Lung microvascular endothelial cell (primary cell): ENCODE data around the gene NT5C. TPM values are rescaled to one million over a fixed set of nuclear protein-coding genes. Genes with fewer than 3 reads are reported as not detected.

Experiments
- DNase-seq, 2 donors: peaks; one replicate each; pipeline versions ENCODE4 v3.0.0 to v3.0.0-alpha.2; 2010; ENCODE audit warnings: low read depth in 2 of 2
- total RNA-seq: library from RNA; depleted of rRNA; stranded (reverse); fragments of >200 nt; gene quantifications from 2 replicates; pipeline ENCODE4 v1.2.1, GENCODE V29; 2014

Gene NT5C
- total RNA-seq, 1 donor from 2014 or later, result 38.7 TPM

DNA sequence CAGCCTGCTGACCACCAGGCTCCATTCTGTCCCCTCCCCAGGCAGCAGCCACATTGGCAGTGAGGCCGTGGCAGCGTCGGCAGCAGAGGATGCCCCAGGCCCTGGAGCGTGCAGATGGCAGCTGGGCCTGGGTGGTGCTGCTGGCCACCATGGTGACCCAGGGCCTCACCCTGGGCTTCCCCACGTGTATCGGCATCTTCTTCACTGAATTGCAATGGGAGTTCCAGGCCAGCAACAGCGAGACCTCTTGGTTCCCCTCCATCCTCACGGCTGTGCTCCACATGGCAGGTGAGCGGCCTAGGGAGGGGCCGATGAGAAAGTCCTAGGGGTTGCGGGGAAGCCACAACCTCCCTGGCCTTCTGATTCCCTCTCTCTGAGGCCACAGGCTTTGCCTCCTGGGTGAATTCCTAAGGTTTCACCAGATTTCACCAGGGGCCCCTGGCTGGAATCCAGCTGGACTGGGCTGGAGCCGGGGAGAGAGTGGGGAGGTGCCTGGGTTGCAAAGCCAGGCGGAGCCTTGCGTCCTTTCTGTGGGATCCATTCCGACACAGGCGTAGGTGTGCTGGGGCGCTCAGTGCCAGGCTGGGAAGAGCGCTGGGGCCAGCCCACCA is 37.9 kb downstream of the NT5C start:
- DNase-seq, result no peak

GRCh38 chr17:75091855-75092327 is 39.7 kb downstream of the NT5C start:
- no peak for DNase-seq

DNA sequence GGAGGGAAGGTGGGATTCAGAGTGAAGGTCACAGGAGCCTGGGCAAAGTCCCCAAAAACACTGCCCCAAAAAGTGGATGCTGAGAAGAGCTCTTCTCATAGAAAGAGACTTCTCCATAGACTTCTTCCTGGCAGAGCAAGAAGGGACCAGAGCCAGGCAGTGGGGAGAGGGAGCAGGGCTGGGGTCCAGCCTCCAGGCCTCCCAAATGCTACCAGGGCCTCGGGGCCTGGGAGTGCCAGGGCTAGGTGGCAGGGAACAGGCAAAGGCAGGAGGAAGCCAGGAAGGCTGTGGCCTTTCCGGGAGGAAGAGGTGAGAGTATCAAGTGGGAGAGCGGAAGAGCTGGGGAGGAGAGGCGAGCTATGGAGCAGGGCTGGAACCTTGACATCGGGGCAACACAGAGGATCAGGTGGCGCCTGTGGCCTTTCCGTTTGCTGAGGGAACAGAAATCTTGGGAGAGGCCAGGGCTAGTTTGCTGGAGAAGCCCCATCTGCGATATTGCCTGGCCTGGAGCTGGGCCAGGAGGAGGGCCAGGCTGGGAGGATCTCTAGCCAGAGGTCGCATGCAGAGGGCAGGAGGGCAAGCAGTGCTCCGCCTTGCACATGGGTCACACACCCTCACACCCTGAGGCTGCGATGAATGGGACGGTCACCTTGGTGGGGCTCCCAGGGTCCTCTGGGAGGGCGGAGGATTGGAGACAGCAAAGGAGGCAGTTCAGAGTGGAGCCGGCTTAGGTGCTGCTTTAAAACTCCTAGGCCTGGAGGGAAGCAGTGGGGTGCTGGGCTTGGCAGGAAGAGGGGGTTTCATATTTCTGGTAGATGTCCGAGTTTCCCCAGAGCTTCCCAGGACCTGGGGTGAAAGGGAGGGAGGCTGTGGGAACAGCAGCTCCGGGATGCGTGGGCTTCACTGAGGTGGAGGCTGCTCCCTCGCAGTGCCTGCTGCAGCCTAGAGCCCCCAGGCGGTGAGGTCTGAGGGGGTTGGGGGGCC is 40.4 kb downstream of the NT5C start:
- DNase-seq, result peak in 1 of 2 donors; percentile 12

DNA sequence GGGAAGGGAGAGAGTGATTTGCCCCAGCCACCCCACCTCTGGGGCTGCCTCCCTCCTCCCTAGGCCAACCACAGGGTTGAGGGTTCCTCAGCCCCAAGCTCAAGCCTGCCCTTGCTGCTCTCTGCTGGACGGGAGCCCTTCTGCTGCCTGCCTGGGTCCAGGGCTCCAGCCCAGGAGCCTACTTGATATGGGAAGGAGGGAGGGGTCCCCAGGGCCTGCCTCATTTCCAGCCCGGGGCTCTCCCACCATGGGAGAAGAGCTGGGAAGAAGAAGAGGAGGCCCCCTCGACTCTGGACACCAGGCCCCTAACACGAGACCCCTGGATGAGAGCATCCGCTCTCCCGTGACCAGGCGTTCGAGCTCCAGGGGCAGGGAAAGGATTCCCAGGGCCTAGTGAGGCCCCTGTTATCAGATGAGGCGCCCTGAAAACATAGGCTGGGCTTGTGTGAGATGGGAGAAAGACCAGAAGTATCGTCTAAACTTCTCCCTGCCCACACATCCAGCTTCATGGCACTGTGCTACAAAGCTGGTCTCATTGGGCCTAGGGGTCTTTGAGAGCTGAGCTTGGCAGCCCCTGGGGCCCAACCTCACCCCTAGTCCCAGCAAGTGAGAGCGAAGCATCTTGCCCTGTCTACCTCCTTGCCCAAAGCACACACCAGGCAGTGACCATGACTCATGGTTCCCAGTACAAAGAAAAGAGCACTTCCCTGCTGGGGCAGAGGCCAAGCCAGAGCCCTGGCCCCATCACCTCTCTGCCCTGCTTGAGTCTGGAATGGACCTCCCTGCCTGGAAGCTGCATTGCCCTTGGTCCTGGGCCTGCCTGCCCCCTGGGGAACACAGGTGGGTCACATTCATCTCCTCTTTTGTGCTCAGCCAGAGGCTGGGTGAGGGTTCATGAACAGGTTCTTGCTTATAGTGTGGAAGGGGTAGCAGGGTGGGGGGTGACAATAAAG is 42.8 kb downstream of the NT5C start:
- peak; percentile 40 to 64 for DNase-seq

DNA sequence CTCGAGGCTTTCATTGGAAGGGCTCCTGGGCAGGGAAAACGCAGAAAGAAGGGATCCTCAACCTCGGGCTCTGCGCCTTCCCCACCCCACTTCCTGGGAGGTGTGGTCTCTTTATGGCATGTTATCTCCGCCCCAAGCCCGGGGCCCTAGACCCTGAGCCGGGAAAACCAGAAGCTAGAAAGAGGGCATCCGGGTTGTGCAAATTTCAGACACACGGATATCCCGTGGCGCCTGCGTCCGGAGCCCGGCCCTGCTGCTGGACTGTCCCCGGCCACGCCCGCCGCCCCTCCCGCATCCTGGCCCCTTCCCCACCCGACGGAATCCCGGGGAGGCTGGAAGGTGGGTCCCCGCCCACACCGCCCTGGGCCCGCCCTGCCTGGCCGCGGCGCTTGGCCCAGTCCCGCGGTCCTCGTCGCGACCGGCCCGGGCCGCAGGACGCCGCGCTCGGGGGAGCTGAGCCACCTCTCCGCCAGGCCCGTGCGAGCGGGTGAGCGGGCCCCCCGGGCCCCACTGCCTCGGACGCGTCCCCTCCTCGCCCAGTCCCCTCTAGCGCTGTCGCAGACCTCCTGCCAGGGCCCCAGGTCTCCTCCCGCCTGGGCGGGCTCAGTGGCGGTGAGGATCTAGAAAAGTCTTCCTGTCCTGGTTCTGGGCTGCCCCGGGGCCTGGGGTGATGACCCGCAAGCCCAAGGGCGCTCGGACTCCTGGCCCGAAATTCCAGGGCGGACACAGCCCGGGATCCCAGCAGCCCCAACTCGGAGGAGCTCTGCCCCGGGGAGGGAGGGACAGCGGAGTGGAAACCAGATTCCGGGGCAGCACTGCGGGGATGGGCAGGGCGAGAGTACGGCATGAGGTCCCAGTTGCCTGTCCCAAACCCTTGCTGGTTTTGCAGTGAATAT is 43.7 kb downstream of the NT5C start, which contains the start of gene SLC16A5:
TSS of gene SLC16A5 (plus strand) at position 397 of the 896 bp plus-strand sequence. CDS start 5,683 bp downstream, outside the sequence.
- peak; percentile 72 to 94 for DNase-seq

GRCh38 chr17:75087182-75087557 is 44.4 kb downstream of the NT5C start:
- no peak for DNase-seq

DNA sequence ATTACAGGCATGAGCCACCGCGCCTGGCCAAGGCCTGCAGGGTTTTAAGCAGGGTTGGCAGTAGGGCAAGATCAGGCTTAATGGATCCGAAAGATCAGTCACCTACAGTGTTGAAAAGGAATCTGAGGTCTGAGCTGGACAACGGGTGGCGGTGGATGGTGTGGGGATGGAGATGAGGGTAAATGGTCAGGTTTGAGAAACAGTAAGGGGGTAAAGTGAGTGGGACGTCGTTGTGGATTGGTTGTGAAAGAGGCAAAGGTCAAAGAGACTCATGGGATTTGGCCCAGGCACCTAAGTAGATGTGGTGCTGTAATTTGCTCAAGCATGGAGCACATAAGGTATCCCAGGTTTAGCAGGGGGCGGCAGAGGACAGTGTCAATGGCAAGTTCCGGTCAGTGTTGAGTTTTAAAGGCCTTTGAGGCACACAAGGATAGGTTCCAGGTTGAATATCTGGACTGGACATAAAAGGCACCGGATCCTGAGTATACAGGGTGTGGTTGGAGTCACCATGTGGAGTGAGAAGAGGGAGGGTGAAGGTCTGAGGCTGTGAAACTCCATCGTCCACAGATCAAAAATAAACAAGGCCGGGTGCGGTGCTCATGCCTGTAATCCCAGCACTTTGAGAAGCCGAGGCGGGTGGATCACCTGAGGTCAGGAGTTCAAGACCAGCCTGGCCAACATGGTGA is 44.9 kb downstream of the NT5C start:
- DNase-seq, result no peak

GRCh38 chr17:75084039-75084660 is 47.4 kb downstream of the NT5C start:
- peak; percentile 61 to 97 for DNase-seq

- DNase-seq, result no peak
These were observed 48.9 kb downstream of the NT5C start for GRCh38 chr17:75082683-75083082.

- DNase-seq, result no peak
These were observed 49.7 kb downstream of the NT5C start for GRCh38 chr17:75081611-75082540.

Other genes with a start within 250 kb of the NT5C start
- gene FADS6, start 238.1 kb downstream of the NT5C start, total RNA-seq, result not detected in 2 replicates
- gene USH1G, start 208.5 kb downstream of the NT5C start, total RNA-seq, result not detected in 2 replicates
- not detected in 2 replicates for gene OTOP2, start 207.5 kb downstream of the NT5C start, total RNA-seq
- gene OTOP3, start 195.8 kb downstream of the NT5C start, total RNA-seq, result not detected in 2 replicates
- gene HID1, start 159.0 kb downstream of the NT5C start, total RNA-seq, result 21.4 and 44.8 TPM in 2 replicates
- 5.0 and 5.7 TPM in 2 replicates for gene CDR2L, start 144.1 kb downstream of the NT5C start, total RNA-seq
- 17.9 and 19.4 TPM in 2 replicates for gene MRPL58, start 119.1 kb downstream of the NT5C start, total RNA-seq
- 156 and 219 TPM in 2 replicates for gene ATP5PD, start 84.8 kb downstream of the NT5C start, total RNA-seq
- gene KCTD2, start 84.5 kb downstream of the NT5C start, total RNA-seq, result 9.2 and 11.9 TPM in 2 replicates
- gene SLC16A5, start 43.8 kb downstream of the NT5C start, total RNA-seq, result 2.0 and 3.9 TPM in 2 replicates
- 2.4 and 2.8 TPM in 2 replicates for gene ARMC7, start 21.8 kb downstream of the NT5C start, total RNA-seq
- gene JPT1, start 22.8 kb upstream of the NT5C start, total RNA-seq, result 72.4 and 119 TPM in 2 replicates
- gene SUMO2, start 51.2 kb upstream of the NT5C start, total RNA-seq, result 89.4 and 100 TPM in 2 replicates
- gene NUP85, start 73.9 kb upstream of the NT5C start, total RNA-seq, result 28.3 and 31.5 TPM in 2 replicates
- 6.1 and 10.5 TPM in 2 replicates for gene GGA3, start 129.9 kb upstream of the NT5C start, total RNA-seq
- 60.9 and 61.0 TPM in 2 replicates for gene MRPS7, start 130.1 kb upstream of the NT5C start, total RNA-seq
- 7.4 and 7.5 TPM in 2 replicates for gene MIF4GD, start 139.5 kb upstream of the NT5C start, total RNA-seq
- gene SLC25A19, start 157.7 kb upstream of the NT5C start, total RNA-seq, result 3.9 and 6.5 TPM in 2 replicates